Uterus (tissue), 2 donors: ENCODE measurements around the gene RNF167.

Source experiments
- POLR2A ChIP-seq, 2 donors: fragments of 450-650 bp; IDR thresholded peaks; one replicate each; pipeline ENCODE4 v1.6.1; 2016; ENCODE audit warnings: antibody characterized with exemption in 2 of 2, mild to moderate bottlenecking in 1 of 2, moderate library complexity in 1 of 2
- TF ChIP-seq, protein P1 (sequence below), 4 experiments: fragments of 200-600 bp in 2 of 4; fragments of 450-650 bp in 2 of 4; sonication (generic) in 2 of 4; IDR thresholded peaks; one replicate each; pipeline ENCODE4 v1.5.1; 2016 to 2019; ENCODE audit warnings: antibody characterized with exemption in 4 of 4, mild to moderate bottlenecking in 2 of 4, moderate library complexity in 1 of 4

DNA sequence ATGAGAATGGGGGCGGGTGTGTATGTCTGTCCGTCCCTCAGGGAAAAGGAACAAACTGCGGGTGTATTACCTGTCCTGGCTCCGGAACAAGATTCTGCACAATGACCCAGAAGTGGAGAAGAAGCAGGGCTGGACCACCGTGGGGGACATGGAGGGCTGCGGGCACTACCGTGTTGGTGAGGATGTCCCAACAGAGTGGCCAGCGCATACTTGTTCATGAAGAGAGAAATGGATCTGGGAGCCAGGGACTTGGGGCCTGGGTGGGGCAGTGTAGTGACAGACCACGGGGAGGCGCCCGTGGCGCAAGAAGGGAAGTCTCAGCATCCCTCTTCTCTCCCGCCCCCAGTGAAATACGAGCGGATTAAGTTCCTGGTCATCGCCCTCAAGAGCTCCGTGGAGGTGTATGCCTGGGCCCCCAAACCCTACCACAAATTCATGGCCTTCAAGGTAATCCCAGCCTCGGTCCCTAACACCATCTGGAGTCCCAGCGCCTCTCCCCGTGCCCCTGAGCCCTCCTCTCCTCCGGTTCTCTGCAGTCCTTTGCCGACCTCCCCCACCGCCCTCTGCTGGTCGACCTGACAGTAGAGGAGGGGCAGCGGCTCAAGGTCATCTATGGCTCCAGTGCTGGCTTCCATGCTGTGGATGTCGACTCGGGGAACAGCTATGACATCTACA lies 44.3 kb upstream of the RNF167 start:
- no peak for TF ChIP-seq POLR2A (IDR thresholded peaks at IDR 0.05)
- TF ChIP-seq, protein P1, sequence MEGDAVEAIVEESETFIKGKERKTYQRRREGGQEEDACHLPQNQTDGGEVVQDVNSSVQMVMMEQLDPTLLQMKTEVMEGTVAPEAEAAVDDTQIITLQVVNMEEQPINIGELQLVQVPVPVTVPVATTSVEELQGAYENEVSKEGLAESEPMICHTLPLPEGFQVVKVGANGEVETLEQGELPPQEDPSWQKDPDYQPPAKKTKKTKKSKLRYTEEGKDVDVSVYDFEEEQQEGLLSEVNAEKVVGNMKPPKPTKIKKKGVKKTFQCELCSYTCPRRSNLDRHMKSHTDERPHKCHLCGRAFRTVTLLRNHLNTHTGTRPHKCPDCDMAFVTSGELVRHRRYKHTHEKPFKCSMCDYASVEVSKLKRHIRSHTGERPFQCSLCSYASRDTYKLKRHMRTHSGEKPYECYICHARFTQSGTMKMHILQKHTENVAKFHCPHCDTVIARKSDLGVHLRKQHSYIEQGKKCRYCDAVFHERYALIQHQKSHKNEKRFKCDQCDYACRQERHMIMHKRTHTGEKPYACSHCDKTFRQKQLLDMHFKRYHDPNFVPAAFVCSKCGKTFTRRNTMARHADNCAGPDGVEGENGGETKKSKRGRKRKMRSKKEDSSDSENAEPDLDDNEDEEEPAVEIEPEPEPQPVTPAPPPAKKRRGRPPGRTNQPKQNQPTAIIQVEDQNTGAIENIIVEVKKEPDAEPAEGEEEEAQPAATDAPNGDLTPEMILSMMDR (IDR thresholded peaks at IDR 0.05): no peak
